Right atrium auricular region (tissue), 2 donors: ENCODE measurements around the gene GDPGP1. TPM values are rescaled to one million over a fixed set of nuclear protein-coding genes. Genes with fewer than 3 reads are reported as not detected.

Experiments used
- DNase-seq: peaks from one replicate; pipeline ENCODE4 v3.0.0-alpha.2; 2019; ENCODE audit warnings: low spot score
- H3K27ac ChIP-seq, 2 donors: fragments of 200-600 bp; sonication (generic); 1 replicate in 1 of 2; 2 replicates in 1 of 2; pipeline ENCODE4 v1.5.1; 2016 to 2019
- H3K27me3 ChIP-seq, 2 donors: fragments of 200-600 bp; sonication (generic); one replicate each; pipeline versions ENCODE4 v1.5.1 to v1.6.0; 2017 to 2019
- H3K36me3 ChIP-seq: fragments of 200-600 bp; sonication (generic); one replicate; pipeline ENCODE4 v1.5.1; 2016
- H3K4me1 ChIP-seq, 2 donors: fragments of 200-600 bp; sonication (generic); one replicate each; pipeline versions ENCODE4 v1.5.1 to v1.6.0; 2017 to 2019
- H3K4me3 ChIP-seq, 2 donors: fragments of 200-600 bp; sonication (generic); 1 replicate in 1 of 2; 2 replicates in 1 of 2; pipeline ENCODE4 v1.5.1; 2017 to 2019; ENCODE audit warnings: mild to moderate bottlenecking in 1 of 2, moderate library complexity in 1 of 2
- H3K9me3 ChIP-seq, 2 donors: fragments of 200-600 bp; sonication (generic); one replicate each; pipeline ENCODE4 v1.5.1; 2019
- total RNA-seq, 2 donors: library from RNA; depleted of rRNA; stranded (reverse); fragments of >200 nt; gene quantifications; one replicate each; pipeline ENCODE4 v1.1.0, GENCODE V29; 2016
- TF ChIP-seq, protein P1 (sequence below), 2 donors: fragments of 200-600 bp; sonication (generic); IDR thresholded peaks; one replicate each; pipeline ENCODE4 v1.5.1; 2019; ENCODE audit warnings: antibody characterized with exemption in 2 of 2

The GDPGP1 gene
- total RNA-seq, 2 donors from 2014 or later: 8.6 to 16.1 TPM

DNA sequence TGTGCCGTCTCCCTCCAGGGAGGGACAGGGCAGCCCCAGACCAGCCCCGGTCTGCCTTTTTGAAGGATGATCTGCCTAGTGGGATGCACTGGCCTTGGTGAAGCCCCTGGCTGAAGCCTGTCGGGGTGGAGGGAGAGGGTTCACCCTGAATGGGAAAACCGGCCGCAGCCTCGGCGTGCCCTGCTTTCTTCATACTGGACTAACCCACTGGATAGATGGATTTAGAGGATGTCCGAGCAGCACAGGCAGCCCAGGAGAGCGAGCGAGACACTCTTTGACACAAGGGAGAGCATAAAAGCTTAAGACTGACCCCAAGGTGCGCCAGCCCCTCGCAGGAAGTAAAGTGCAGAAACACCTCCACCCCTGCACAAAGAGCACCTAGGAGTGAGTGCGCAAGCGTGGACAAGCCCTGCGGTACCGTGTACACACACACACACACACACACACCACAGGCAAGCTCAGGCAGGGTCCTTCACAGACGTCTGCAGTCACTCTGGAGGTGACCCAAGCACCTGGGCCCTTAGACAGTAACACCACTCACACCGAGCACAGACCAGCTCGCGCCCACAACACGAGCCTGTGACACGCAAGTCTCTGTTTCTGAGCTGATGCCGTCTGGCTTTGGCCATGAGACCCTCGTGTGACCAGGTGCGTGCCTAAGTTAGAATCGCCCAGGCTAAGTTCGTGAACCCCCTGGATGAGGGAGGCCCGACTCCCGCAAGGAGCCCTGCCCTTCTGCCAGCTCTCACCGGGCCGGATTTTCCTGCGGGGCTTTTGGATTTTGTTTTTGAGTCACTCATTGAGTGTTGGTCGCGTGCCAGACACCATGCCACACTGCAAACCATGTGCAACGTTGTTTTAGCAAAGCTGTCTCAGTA is 21.5 kb upstream of the GDPGP1 start:
- Histone ChIP-seq H3K27me3 (no peaks in the 10 kb centered on the region), H3K4me1 (peaks cover 0 to 46% of the 10 kb centered on the region in 2 donors), H3K36me3 (peaks cover 12% of the 10 kb centered on the region), H3K27ac (peak overlapping the region; percentile 57 to 64), H3K4me3 (no peak overlapping the region), H3K9me3 (no peaks in the 10 kb centered on the region)
- TF ChIP-seq, protein P1, sequence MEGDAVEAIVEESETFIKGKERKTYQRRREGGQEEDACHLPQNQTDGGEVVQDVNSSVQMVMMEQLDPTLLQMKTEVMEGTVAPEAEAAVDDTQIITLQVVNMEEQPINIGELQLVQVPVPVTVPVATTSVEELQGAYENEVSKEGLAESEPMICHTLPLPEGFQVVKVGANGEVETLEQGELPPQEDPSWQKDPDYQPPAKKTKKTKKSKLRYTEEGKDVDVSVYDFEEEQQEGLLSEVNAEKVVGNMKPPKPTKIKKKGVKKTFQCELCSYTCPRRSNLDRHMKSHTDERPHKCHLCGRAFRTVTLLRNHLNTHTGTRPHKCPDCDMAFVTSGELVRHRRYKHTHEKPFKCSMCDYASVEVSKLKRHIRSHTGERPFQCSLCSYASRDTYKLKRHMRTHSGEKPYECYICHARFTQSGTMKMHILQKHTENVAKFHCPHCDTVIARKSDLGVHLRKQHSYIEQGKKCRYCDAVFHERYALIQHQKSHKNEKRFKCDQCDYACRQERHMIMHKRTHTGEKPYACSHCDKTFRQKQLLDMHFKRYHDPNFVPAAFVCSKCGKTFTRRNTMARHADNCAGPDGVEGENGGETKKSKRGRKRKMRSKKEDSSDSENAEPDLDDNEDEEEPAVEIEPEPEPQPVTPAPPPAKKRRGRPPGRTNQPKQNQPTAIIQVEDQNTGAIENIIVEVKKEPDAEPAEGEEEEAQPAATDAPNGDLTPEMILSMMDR (IDR thresholded peaks at IDR 0.05): no peak
- no peak for DNase-seq

DNA sequence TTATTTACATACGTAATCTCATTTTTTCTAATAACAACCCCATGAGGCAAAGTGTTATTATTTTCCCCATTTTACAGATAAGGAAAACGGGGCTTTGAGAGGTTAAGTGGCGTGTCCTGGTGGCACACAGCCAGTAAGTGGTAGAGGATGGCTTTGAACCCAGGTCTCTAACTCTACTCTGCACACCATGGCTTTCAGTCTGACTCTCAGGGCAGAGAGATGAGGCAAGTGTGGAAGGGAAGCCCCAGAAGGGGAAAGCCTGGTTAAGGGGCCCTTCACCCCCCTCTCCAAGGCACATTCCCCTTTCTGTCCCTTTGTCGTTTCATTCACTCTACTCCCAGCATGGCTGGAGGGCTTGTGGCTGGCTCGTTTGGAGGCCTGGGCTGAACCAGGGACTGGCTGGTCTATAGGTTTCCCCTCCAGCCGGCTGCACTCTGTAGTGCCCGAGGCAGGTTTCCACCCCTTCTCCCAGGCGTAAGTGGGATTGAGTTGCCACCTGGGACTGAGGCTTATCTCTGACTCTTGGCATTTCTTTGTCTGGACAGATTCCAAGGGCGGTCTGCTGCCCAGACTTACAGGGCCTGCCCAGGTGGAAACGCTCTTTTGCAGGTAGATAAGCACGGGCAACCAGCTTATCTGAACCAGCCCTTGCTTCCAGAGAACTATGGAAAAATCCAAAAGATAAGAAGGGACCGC is 20.7 kb upstream of the GDPGP1 start:
- Histone ChIP-seq H3K27me3 (no peaks in the 10 kb centered on the region), H3K9me3 (no peaks in the 10 kb centered on the region), H3K4me1 (peaks cover 0 to 43% of the 10 kb centered on the region in 2 donors), H3K36me3 (peaks cover 19% of the 10 kb centered on the region), H3K4me3 (no peak overlapping the region), H3K27ac (peak overlapping the region in 1 of 2 donors; percentile 26)
- no peak for DNase-seq
- TF ChIP-seq, protein P1 (IDR thresholded peaks at IDR 0.05): no peak

DNA sequence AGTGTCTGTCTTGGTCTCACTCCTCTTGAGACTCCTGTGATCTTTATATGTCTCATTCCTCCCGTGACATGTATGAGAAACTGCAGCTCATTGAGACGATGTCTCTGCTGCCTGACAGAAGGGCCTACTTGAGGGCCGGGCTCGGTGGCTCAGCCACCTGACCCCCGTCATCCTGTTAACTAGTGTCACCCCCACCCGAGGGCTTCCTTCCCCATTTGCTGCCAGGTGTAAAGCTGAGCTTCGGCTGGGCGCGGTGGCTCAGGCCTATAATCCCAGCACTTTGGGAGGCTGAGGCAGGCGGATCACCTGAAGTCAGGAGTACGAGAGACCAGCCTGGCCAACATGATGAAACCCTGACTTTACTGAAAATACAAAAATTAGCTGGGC is 20.2 kb upstream of the GDPGP1 start:
- no peaks in the 10 kb centered on the region for H3K27me3 ChIP-seq
- no peak overlapping the region for H3K4me3 ChIP-seq
- no peaks in the 10 kb centered on the region for H3K9me3 ChIP-seq
- H3K36me3 ChIP-seq: peaks cover 17% of the 10 kb centered on the region
- peaks cover 0 to 43% of the 10 kb centered on the region in 2 donors for H3K4me1 ChIP-seq
- no peak for DNase-seq
- H3K27ac ChIP-seq: no peak overlapping the region
- TF ChIP-seq, protein P1 (IDR thresholded peaks at IDR 0.05): no peak

- no peak overlapping the region for H3K27ac ChIP-seq
- H3K4me1 ChIP-seq: peaks cover 0 to 43% of the 10 kb centered on the region in 2 donors
- no peaks in the 10 kb centered on the region for H3K27me3 ChIP-seq
- H3K36me3 ChIP-seq: peaks cover 9% of the 10 kb centered on the region
- DNase-seq: no peak
- no peaks in the 10 kb centered on the region for H3K9me3 ChIP-seq
- H3K4me3 ChIP-seq: no peak overlapping the region
- TF ChIP-seq, protein P1 (IDR thresholded peaks at IDR 0.05): no peak
These were observed 19.3 kb upstream of the GDPGP1 start for GRCh38 chr15:90214553-90215196.

GRCh38 chr15:90217671-90218394 is 16.2 kb upstream of the GDPGP1 start:
- no peak for DNase-seq
- Histone ChIP-seq H3K27me3 (no peaks in the 10 kb centered on the region), H3K27ac (no peak overlapping the region), H3K9me3 (no peaks in the 10 kb centered on the region), H3K4me1 (peaks cover 0 to 24% of the 10 kb centered on the region in 2 donors), H3K4me3 (no peak overlapping the region), H3K36me3 (peaks cover 19% of the 10 kb centered on the region)
- TF ChIP-seq, protein P1 (IDR thresholded peaks at IDR 0.05): no peak
